Endothelial cell of umbilical vein (primary cell): Measurements from ENCODE around the gene SMIM14. TPM values are rescaled to one million over a fixed set of nuclear protein-coding genes. Genes with fewer than 3 reads are reported as not detected.

Source experiments
- BruUV-seq: library from RNA; stranded (reverse); fragments of 400-500 nt; replicated peaks from 2 replicates; lab custom pipeline; 2021; lab: Mats Ljungman, UMichigan
- CTCF ChIA-PET: fragments of 300-600, 350-600 bp; sonication (Branson Sonifier 250); formaldehyde crosslinking; loops from one replicate; lab custom pipeline; 2021; ENCODE audit warnings: antibody characterized with exemption, inconsistent platforms; lab: Charles Lee
- POLR2A ChIA-PET: fragments of 300-600, 350-600 bp; sonication (Branson Sonifier 250); formaldehyde crosslinking; loops from one replicate; lab custom pipeline; 2021; ENCODE audit warnings: antibody characterized with exemption, inconsistent platforms; lab: Charles Lee
- DNase-seq: peaks from one replicate; pipeline ENCODE4 v3.0.0-alpha.2; 2011; ENCODE audit warnings: low read depth, low spot score
- FAIRE-seq: peaks from 2 replicates; lab custom pipeline; 2011; peaks lifted over from hg19 to GRCh38; lab: Jason Lieb, UNC
- H2AFZ ChIP-seq: 2 replicates; pipeline ENCODE4 v1.6.0; 2012; ENCODE audit warnings: low read depth, low read length, control low read depth, inconsistent platforms
- H3K27ac ChIP-seq: 2 replicates; pipeline ENCODE4 v1.5.1; 2011; ENCODE audit warnings: low read depth, mild to moderate bottlenecking, control low read depth, low read length, moderate library complexity; ENCODE audit not compliant: insufficient read depth
- H3K27me3 ChIP-seq, 2 experiments: 2 replicates each; pipeline versions ENCODE4 v1.6.0 to v1.6.1; 2011; ENCODE audit warnings: low read length in 2 of 2, mixed read lengths in 1 of 2; ENCODE audit not compliant: control insufficient read depth in 2 of 2, insufficient read depth in 2 of 2
- H3K36me3 ChIP-seq, 2 experiments: 2 replicates in 1 of 2; 3 replicates in 1 of 2; pipeline ENCODE4 v1.5.1; 2011; ENCODE audit warnings: low read length in 2 of 2, mild to moderate bottlenecking in 1 of 2, moderate library complexity in 1 of 2; ENCODE audit not compliant: control insufficient read depth in 2 of 2, insufficient read depth in 2 of 2; ENCODE audit errors: extremely low read depth in 1 of 2
- H3K4me1 ChIP-seq: 3 replicates; pipeline ENCODE4 v1.5.1; 2011; ENCODE audit warnings: mild to moderate bottlenecking, low read length; ENCODE audit not compliant: control insufficient read depth, insufficient read depth; ENCODE audit errors: extremely low read depth
- H3K4me2 ChIP-seq: 2 replicates; pipeline ENCODE4 v1.6.1; 2011; ENCODE audit warnings: low read length, control low read depth, mixed read lengths; ENCODE audit not compliant: insufficient read depth
- H3K4me3 ChIP-seq, 3 experiments: fragments of 200-600 bp in 1 of 3; sonication (generic), shearing (Covaris generic) in 1 of 3; replicated peaks in 1 of 3; 2 replicates each; pipeline ENCODE4 v1.5.1; 2011 to 2016; ENCODE audit warnings: control low read depth in 3 of 3, low read length in 3 of 3, mild to moderate bottlenecking in 2 of 3, inconsistent platforms in 1 of 3, low read depth in 1 of 3, moderate library complexity in 1 of 3; ENCODE audit not compliant: insufficient read depth in 1 of 3
- H3K79me2 ChIP-seq: 2 replicates; pipeline ENCODE4 v1.6.0; 2012; ENCODE audit warnings: low read length, inconsistent platforms; ENCODE audit not compliant: control insufficient read depth, insufficient read depth
- H3K9ac ChIP-seq: replicated peaks from 2 replicates; pipeline ENCODE3; 2011; ENCODE audit warnings: low read length, control low read depth; ENCODE audit not compliant: insufficient read depth; ENCODE audit errors: extremely low read depth
- H3K9me1 ChIP-seq: replicated peaks from 3 replicates; pipeline ENCODE4 v1.6.0; 2011; ENCODE audit warnings: mild to moderate bottlenecking, low read length; ENCODE audit not compliant: control insufficient read depth, insufficient read depth; ENCODE audit errors: extremely low read depth
- H3K9me3 ChIP-seq: replicated peaks from 2 replicates; pipeline ENCODE4 v1.5.1; 2012; ENCODE audit warnings: low read length, inconsistent platforms; ENCODE audit not compliant: control insufficient read depth, insufficient read depth
- H4K20me1 ChIP-seq: replicated peaks from 2 replicates; pipeline ENCODE3; 2011; ENCODE audit warnings: mild to moderate bottlenecking, low read length; ENCODE audit not compliant: control insufficient read depth, insufficient read depth; ENCODE audit errors: extremely low read depth
- CTCF ChIP-seq, 2 donors: IDR thresholded peaks; 1 replicate in 1 of 2; 2 replicates in 1 of 2; pipeline ENCODE4 v1.5.1; 2011; ENCODE audit warnings: low read length in 2 of 2, mild to moderate bottlenecking in 2 of 2, moderate library complexity in 2 of 2, control low read depth in 1 of 2, inconsistent platforms in 1 of 2, low read depth in 1 of 2; ENCODE audit not compliant: insufficient read depth in 1 of 2; ENCODE audit errors: extremely low read depth in 1 of 2
- EZH2 ChIP-seq: IDR thresholded peaks from 2 replicates; pipeline ENCODE4 v1.6.1; 2012; ENCODE audit warnings: borderline replicate concordance, low read depth, mild to moderate bottlenecking, moderate library complexity, low read length, inconsistent platforms; ENCODE audit not compliant: severe bottlenecking
- FOS ChIP-seq: IDR thresholded peaks from 2 replicates; pipeline ENCODE4 v1.6.1; 2011; ENCODE audit warnings: mild to moderate bottlenecking, low read length, moderate library complexity, borderline replicate concordance; ENCODE audit not compliant: insufficient read depth
- GATA2 ChIP-seq: IDR thresholded peaks from 2 replicates; pipeline ENCODE4 v1.7.0; 2011; ENCODE audit warnings: low read depth, mild to moderate bottlenecking, moderate library complexity, mixed read lengths, low read length; ENCODE audit not compliant: insufficient read length, insufficient read depth
- JUN ChIP-seq: IDR thresholded peaks from 2 replicates; pipeline ENCODE4 v1.6.1; 2011; ENCODE audit warnings: borderline replicate concordance, low read depth; ENCODE audit not compliant: insufficient read length, insufficient read depth
- MAX ChIP-seq: IDR thresholded peaks from 2 replicates; pipeline ENCODE4 v1.6.1; 2011; ENCODE audit not compliant: insufficient read depth, insufficient read length
- MYC ChIP-seq: IDR thresholded peaks from one replicate; pipeline ENCODE4 v1.6.1; 2011; ENCODE audit warnings: mild to moderate bottlenecking, low read depth, low read length
- POLR2A ChIP-seq: IDR thresholded peaks from 2 replicates; pipeline ENCODE4 v1.6.1; 2012; ENCODE audit warnings: low read depth, mild to moderate bottlenecking, control low read depth, low read length
- POLR2AphosphoS5 ChIP-seq: IDR thresholded peaks from 2 replicates; pipeline ENCODE4 v1.6.1; 2012; ENCODE audit warnings: low read depth, mild to moderate bottlenecking, control low read depth, low read length, moderate library complexity; ENCODE audit not compliant: insufficient read depth
- dilution Hi-C: fragments of 300-500 bp; cut with MboI; formaldehyde crosslinking; loops from one replicate; pipeline ENCODE4 v1.15.0; 2019; ENCODE audit warnings: low sequenced_read_pairs; ENCODE audit not compliant: extremely low pct_ligation_motif_present
- intact Hi-C: fragments of 100-400 bp; cut with micrococcal nuclease; formaldehyde crosslinking; loops from one replicate; pipeline ENCODE4 v1.10.0; 2022
- polyA plus RNA-seq, 4 experiments: library from polyadenylated mRNA; depleted of rRNA in 3 of 4; stranded (reverse) in 3 of 4; unstranded in 1 of 4; fragments of >200 nt; gene quantifications; 2 replicates each; pipeline versions ENCODE4 v1.2.1 to v1.2.3, GENCODE V29; 2011 to 2012; ENCODE audit warnings: missing spikeins in 1 of 4
- total RNA-seq: library from RNA; stranded (reverse); gene quantifications from 2 replicates; pipeline ENCODE4 v1.2.3, GENCODE V29; 2021

Gene SMIM14
- total and polyA plus RNA-seq, 2 donors (not counting 3 experiments of a cell fraction or from before 2014, with no cell fraction given), result 12.3 to 15.4 TPM

- peaks cover 19 to 29% of the 10 kb centered on the region in 2 experiments for H3K36me3 ChIP-seq
- BruUV-seq, result TSS peak; percentile 55
- H4K20me1 ChIP-seq, result no peaks in the 10 kb centered on the region
These were observed 128.2 kb downstream of the SMIM14 start for GRCh38 chr4:39510348-39510929.

More at GRCh38 chr4:39510348-39510929, 128.2 kb downstream of the SMIM14 start:
- intact Hi-C loops (no loop called here), dilution Hi-C loops (no loop called here)
- DNase-seq, result no peak
- no peak for FAIRE-seq
- no peaks in the 10 kb centered on the region for H3K4me1 ChIP-seq
- ChIA-PET CTCF (interaction anchor here (1.4 kb wide), 1 partner anchor 37 kb away, joined by 3 read pairs; no protein-coding TSS in a partner anchor), POLR2A (no interaction called here)
- no peaks in the 10 kb centered on the region for H3K9me3 ChIP-seq
- no peak overlapping the region for H2AFZ ChIP-seq
- no peaks in the 10 kb centered on the region for H3K9me1 ChIP-seq
- H3K27me3 ChIP-seq, result no peaks in the 10 kb centered on the region
- no peak for TF ChIP-seq EZH2
- TF ChIP-seq JUN, result no peak
- no peak for TF ChIP-seq MYC
- no peak for TF ChIP-seq CTCF (IDR thresholded peaks at IDR 0.05; ENCODE audit: extremely low read depth in 1 of 2, insufficient read depth in 1 of 2, low read depth in 1 of 2, low read length in 2 of 2)
- TF ChIP-seq MAX, result no peak
- TF ChIP-seq GATA2, result no peak
- no peak for TF ChIP-seq POLR2AphosphoS5
- no peak for TF ChIP-seq POLR2A
- no peak for TF ChIP-seq FOS
- H3K27ac ChIP-seq, result no peak overlapping the region
- peaks cover 3% of the 10 kb centered on the region for H3K79me2 ChIP-seq
- H3K9ac ChIP-seq, result no peak overlapping the region
- no peak overlapping the region for H3K4me3 ChIP-seq
- H3K4me2 ChIP-seq, result no peak overlapping the region
